Panc1 (cell line): ENCODE results near the gene NAGS. TPM values are rescaled to one million over a fixed set of nuclear protein-coding genes. Genes with fewer than 3 reads are reported as not detected.

Experiments
- ATAC-seq: fragments of 200-7000 bp; cut with Tn5 transposase; 2 replicates; pipeline ENCODE4 v1.9.1; 2020; ENCODE audit warnings: mild to moderate bottlenecking, moderate library complexity
- BruUV-seq: library from RNA; stranded (reverse); fragments of 400-500 nt; replicated peaks from 2 replicates; lab custom pipeline; 2021; lab: Mats Ljungman, UMichigan
- CTCF ChIA-PET: fragments of 300-600 bp; sonication (Branson Sonifier 250); formaldehyde crosslinking; loops from one replicate; lab custom pipeline; 2022; ENCODE audit warnings: antibody characterized with exemption; lab: Charles Lee
- POLR2A ChIA-PET: fragments of 300-600 bp; sonication (Branson Sonifier 250); formaldehyde crosslinking; loops from one replicate; lab custom pipeline; 2022; ENCODE audit warnings: antibody characterized with exemption; lab: Charles Lee
- DNase-seq: peaks from one replicate; pipeline ENCODE4 v3.0.0-alpha.2; 2010; ENCODE audit warnings: low read depth, low spot score
- H3K27ac ChIP-seq: 2 replicates; pipeline ENCODE4 v1.5.1; 2011; ENCODE audit warnings: mild to moderate bottlenecking, low read length, inconsistent platforms
- H3K27me3 ChIP-seq: fragments of 200-500 bp; sonication (Bioruptor generic); 2 replicates; pipeline ENCODE4 v1.6.0; 2014; ENCODE audit warnings: low read length, inconsistent platforms; ENCODE audit not compliant: control insufficient read depth, insufficient read depth
- H3K36me3 ChIP-seq: fragments of 200-500 bp; sonication (Bioruptor generic); 2 replicates; pipeline ENCODE4 v1.5.1; 2014; ENCODE audit warnings: inconsistent platforms, mild to moderate bottlenecking, low read length, moderate library complexity; ENCODE audit not compliant: control insufficient read depth, insufficient read depth
- H3K4me1 ChIP-seq: 2 replicates; pipeline ENCODE4 v1.5.1; 2011; ENCODE audit warnings: inconsistent platforms, mild to moderate bottlenecking, low read length, moderate library complexity; ENCODE audit not compliant: control insufficient read depth, insufficient read depth
- H3K4me3 ChIP-seq, 2 experiments: 2 replicates each; pipeline ENCODE4 v1.5.1; 2011 to 2012; ENCODE audit warnings: low read depth in 2 of 2, low read length in 2 of 2, mild to moderate bottlenecking in 2 of 2, inconsistent platforms in 1 of 2, moderate library complexity in 1 of 2
- H3K9me3 ChIP-seq: fragments of 200-500 bp; sonication (Bioruptor generic); 2 replicates; pipeline ENCODE4 v1.5.1; 2014; ENCODE audit warnings: low read depth, mild to moderate bottlenecking, inconsistent platforms, low read length, moderate library complexity; ENCODE audit not compliant: control insufficient read depth, insufficient read depth
- CTCF ChIP-seq: fragments of 450-650 bp; IDR thresholded peaks from 2 replicates; pipeline ENCODE4 v1.5.1; 2017; ENCODE audit warnings: mild to moderate bottlenecking
- POLR2AphosphoS5 ChIP-seq: IDR thresholded peaks from 2 replicates; pipeline ENCODE4 v1.6.1; 2012; ENCODE audit warnings: mild to moderate bottlenecking, low read depth, low read length, moderate library complexity
- REST ChIP-seq, 2 experiments: IDR thresholded peaks; 2 replicates each; pipeline ENCODE4 v1.6.1; 2011 to 2012; ENCODE audit warnings: low read depth in 2 of 2, control low read depth in 1 of 2, low read length in 1 of 2, mild to moderate bottlenecking in 1 of 2, moderate library complexity in 1 of 2; ENCODE audit not compliant: insufficient read depth in 1 of 2
- SIN3A ChIP-seq: IDR thresholded peaks from 2 replicates; pipeline ENCODE4 v1.6.1; 2012; ENCODE audit warnings: low read depth, mild to moderate bottlenecking, low read length, moderate library complexity, borderline replicate concordance; ENCODE audit not compliant: insufficient read depth
- TCF7L2 ChIP-seq: IDR thresholded peaks from 2 replicates; pipeline ENCODE4 v1.6.1; 2011; ENCODE audit warnings: mild to moderate bottlenecking, low read depth, low read length, inconsistent platforms
- in situ Hi-C: cut with HindIII; loops from 2 replicates; pipeline ENCODE4 v1.10.0; 2016; ENCODE audit warnings: low sequenced_read_pairs, low pct_unique_long_range_greater_than_20kb
- intact Hi-C: fragments of 100-400 bp; cut with micrococcal nuclease; formaldehyde crosslinking; loops from one replicate; pipeline ENCODE4 v1.10.0; 2022; ENCODE audit not compliant: unreplicated experiment
- total RNA-seq: library from RNA; stranded (reverse); gene quantifications from one replicate; pipeline ENCODE4 v1.2.1, GENCODE V29; 2021; ENCODE audit not compliant: unreplicated experiment

The NAGS gene
- total RNA-seq, 1 experiment from 2014 or later = 2.7 TPM

GRCh38 chr17:44000141-44000860, 4.1 kb upstream of the NAGS start:
- no peaks in the 10 kb centered on the region; the same call in 1 of the 2 replicates for H3K36me3 ChIP-seq
- no peaks in the 10 kb centered on the region for H3K27me3 ChIP-seq
- CTCF ChIA-PET = no interaction called here
- no peak overlapping the region for H3K27ac ChIP-seq
- H3K4me3 ChIP-seq = no peak overlapping the region
- H3K9me3 ChIP-seq = no peaks in the 10 kb centered on the region
- in situ Hi-C loops (no loop called here), intact Hi-C loops (no loop called here)
- no peaks in the 10 kb centered on the region; the same call in 1 of the 2 replicates for H3K4me1 ChIP-seq
- no peak for TF ChIP-seq TCF7L2
- TF ChIP-seq CTCF = no peak
- no peak for TF ChIP-seq SIN3A
- TF ChIP-seq REST (IDR thresholded peaks at IDR 0.05; ENCODE audit: insufficient read depth in 1 of 2, low read depth in 2 of 2, low read length in 1 of 2) = no peak
- no peak for TF ChIP-seq POLR2AphosphoS5
- POLR2A ChIA-PET = no interaction called here
- DNase-seq (no peak), ATAC-seq (no peak)
- BruUV-seq = no TSS peak

- no TSS peak for BruUV-seq
- H3K27me3 ChIP-seq = no peaks in the 10 kb centered on the region
- TF ChIP-seq REST (IDR thresholded peaks at IDR 0.05; ENCODE audit: insufficient read depth in 1 of 2, low read depth in 2 of 2, low read length in 1 of 2) = no peak
- no peak for TF ChIP-seq CTCF
- TF ChIP-seq POLR2AphosphoS5 = no peak
- no peak for TF ChIP-seq TCF7L2
- no peak for TF ChIP-seq SIN3A
- CTCF ChIA-PET = no interaction called here
- intact Hi-C loops (no loop called here), in situ Hi-C loops (no loop called here)
- DNase-seq (no peak), ATAC-seq (no peak)
- no peak overlapping the region for H3K4me3 ChIP-seq
- no peaks in the 10 kb centered on the region; the same call in 1 of the 2 replicates for H3K4me1 ChIP-seq
- no peaks in the 10 kb centered on the region for H3K9me3 ChIP-seq
- H3K36me3 ChIP-seq = no peaks in the 10 kb centered on the region; the same call in 1 of the 2 replicates
- no peak overlapping the region for H3K27ac ChIP-seq
- POLR2A ChIA-PET = no interaction called here
These were observed 3.5 kb upstream of the NAGS start for GRCh38 chr17:44000871-44001460.
